ENCODE data around the gene PPIP5K2. TPM values are rescaled to one million over a fixed set of nuclear protein-coding genes. Genes with fewer than 3 reads are reported as not detected.
"Not testable (repeated sequence)": the region's sequence is repeated elsewhere in the genome, so short reads cannot be mapped to it uniquely, and the experiment has no call there.

PPIP5K2 gene
- 50.9 TPM for total RNA-seq

- DNase-seq = peak; percentile 98
These were observed at the start of gene PPIP5K2, which contains the start of gene GIN1 for GRCh38 chr5:103119765-103120606. Gene PPIP5K2 (plus strand): TSS chr5:103120301. CDS start chr5:103129590, 9,289 bp downstream. Gene GIN1 (minus strand): TSS chr5:103120138. CDS start chr5:103108707, 11,431 bp downstream.

- not testable (repeated sequence) for DNase-seq
These were observed 46.6 kb upstream of the PPIP5K2 start for GRCh38 chr5:103073500-103073899.

DNA sequence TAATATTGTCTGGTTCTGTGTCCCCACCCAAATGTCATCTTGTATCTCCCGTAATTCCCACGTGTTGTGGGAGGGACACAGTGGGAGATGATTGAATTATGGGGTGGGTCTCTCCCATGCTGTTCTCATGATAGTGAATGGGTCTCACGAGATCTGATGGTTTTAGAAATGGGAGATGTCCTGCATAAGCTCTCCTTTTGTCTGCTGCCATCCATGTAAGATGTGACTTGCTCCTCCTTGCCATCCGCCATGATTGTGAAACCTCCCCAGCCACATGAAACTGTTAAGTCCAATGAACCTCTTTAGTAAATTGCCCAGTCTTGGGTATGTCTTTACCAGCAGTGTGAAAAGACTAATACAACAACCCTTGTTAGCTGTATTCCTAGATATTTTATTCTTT is 44.7 kb upstream of the PPIP5K2 start:
- no peak for DNase-seq

- no peak for DNase-seq
These were observed 40.3 kb upstream of the PPIP5K2 start for GRCh38 chr5:103079796-103080195.

GRCh38 chr5:103086547-103086946 is 33.6 kb upstream of the PPIP5K2 start:
- DNase-seq = no peak

DNA sequence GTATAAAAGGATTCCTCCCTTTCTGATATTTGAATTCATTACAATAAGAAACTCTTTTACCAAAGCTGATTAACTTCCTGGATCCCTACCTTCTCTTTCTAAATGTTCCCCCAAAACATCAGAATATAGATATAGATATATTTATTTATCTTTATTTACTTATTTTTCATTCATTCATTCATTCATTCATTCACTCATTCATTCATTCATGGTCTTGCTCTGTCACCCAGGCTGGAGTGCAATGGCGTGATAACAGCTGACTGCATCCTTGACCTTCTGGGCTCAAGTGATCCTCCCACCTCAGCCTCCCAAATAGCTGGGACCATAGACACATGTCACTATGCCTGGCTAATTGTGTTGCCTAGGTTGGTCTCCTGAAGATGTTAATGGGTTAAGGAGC is 30.8 kb upstream of the PPIP5K2 start:
- no peak for DNase-seq

DNA sequence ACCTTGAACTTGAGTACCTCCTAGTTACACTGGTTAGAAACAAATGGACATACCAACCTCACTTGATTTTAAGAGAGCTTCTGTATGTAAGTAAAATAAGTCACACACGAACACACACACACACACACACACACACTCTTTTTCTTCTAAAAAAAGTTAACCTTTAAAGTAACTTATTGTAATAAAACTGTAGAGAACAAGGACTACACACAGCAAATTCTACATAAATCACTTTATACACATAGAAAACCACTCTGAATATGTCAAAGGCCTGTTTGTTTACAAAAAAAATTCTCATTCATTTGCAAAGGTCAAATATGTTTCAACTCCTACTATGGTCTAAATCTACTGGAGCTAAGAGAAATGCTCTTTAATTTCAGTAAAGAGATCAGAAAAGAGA is 29.3 kb upstream of the PPIP5K2 start:
- DNase-seq = no peak

DNA sequence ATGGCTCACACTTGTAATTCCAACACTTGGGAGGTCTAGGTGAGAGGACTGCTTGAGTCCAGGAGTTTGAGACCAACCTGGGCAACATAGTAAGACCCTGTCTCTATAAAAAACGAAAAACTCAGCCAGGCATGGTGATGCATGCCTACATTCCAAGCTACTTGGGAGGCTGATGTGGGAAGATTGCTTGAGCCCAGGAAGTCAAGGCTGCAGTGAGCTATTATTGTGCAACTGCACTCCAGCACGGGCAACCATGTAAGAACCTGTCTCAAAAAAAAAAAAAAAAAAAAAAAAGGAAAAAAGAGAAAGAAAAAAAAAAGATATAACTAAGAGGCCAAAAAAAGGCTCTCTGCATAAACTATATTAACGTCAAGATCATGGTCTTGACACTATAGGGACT is 27.4 kb upstream of the PPIP5K2 start:
- no peak for DNase-seq

DNA sequence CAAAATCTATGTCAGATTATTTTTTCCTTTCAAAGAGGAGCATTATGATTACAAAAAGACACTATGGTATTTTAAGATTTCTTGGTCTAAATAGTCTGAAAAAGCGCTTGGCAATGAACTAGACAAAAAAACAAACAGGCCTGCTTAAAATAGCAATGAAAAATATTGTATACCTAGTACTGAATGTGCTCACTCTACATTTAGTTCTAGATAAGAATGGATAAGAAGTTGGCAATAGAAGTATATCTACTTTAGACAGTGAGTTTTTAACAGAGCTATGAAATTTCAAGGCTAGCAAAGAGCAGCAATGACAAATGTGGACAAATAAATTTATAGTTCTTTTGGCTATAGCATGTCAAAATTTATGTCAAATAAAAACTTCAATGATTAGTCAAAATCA is 26.4 kb upstream of the PPIP5K2 start:
- no peak for DNase-seq

GRCh38 chr5:103094737-103095136 is 25.4 kb upstream of the PPIP5K2 start:
- no peak for DNase-seq

GRCh38 chr5:103098993-103099392 is 21.1 kb upstream of the PPIP5K2 start:
- DNase-seq = no peak

- no peak for DNase-seq
These were observed 18.9 kb upstream of the PPIP5K2 start for GRCh38 chr5:103101079-103101750.

GRCh38 chr5:103102234-103102633 is 17.9 kb upstream of the PPIP5K2 start:
- no peak for DNase-seq

- DNase-seq = no peak
These were observed 12.0 kb upstream of the PPIP5K2 start for GRCh38 chr5:103108086-103108485.

DNA sequence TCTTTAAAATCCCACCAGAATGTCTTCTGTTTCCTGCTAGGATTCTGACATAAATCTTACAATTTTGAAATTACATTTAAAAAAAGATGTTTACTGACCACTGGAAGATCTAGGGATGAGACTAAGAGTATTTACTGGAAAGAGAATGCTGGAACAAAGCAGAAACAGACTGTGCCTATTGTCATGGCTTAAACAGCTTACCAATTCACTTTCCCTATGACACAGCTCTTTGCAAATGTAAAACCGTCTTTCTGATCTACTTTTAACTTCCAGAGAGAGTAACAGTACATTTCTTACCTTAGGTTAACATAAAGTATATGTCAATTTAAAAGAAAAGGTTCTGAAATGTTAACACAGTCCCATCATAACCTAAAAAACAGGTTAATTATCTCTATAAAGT is 10.8 kb upstream of the PPIP5K2 start:
- no peak for DNase-seq

GRCh38 chr5:103110403-103110802 is 9.7 kb upstream of the PPIP5K2 start:
- DNase-seq = no peak

GRCh38 chr5:103111468-103111867 is 8.6 kb upstream of the PPIP5K2 start:
- DNase-seq = no peak

- DNase-seq = no peak
These were observed 7.2 kb upstream of the PPIP5K2 start for GRCh38 chr5:103112910-103113309.

- no peak for DNase-seq
These were observed 5.7 kb upstream of the PPIP5K2 start for GRCh38 chr5:103114440-103114839.

DNA sequence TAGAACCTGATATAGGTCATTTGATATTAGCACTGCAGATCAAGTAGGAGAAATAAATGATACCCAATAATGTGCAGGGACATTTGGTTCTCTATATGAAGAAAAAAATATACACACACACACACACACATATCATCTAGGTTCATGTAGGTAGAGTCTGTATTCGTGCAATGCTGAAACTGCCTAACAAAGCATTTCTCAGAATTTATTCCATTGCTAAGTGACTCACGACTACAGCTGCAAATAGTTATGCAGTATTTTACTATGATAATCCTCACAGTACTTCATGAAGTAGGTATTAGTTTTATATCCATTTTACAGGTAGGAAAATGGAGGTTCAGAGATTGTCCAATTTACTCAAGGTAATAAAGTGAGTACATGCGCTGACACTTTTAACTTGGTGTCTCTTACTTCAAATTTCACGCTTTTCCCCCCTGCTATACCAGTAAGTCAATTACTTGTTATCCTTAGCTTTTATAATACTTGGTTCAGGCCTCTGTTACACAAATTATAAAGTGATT is 2.6 kb upstream of the PPIP5K2 start:
- DNase-seq = no peak

GRCh38 chr5:103119070-103119764 is 884 bp upstream of the PPIP5K2 start:
- peak; percentile 65 for DNase-seq

DNA sequence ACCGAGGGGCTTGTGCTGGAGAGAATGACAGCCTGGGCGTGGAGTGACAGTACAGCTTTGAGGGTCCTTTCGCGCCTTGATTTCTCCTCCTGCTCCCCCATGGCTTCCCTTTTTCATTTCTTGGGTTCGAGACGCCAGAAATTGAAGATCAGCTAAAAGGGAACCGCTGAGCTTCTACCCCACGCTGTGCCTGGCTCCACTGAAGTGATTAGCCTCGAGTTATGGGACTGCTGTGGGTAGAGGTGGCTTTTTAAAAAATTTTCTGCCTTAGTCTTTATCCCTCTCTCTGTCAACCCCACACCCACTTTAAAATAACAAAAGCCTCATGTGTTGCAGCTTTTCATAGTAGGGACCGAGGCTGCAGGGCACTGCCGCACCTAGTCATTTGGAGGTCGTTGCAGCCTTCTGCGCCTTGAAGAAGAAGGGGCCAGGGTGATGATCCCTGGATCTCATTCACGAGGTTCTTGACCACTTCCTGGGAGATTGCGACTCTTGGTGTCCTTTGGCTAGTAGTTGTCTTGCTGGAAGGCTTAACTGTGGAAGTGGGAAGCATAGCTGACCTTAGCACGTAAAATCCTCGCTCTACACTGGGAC is 603 bp downstream of the PPIP5K2 start:
- DNase-seq = no peak

All from skin of body (tissue), 2 donors.